ENCODE measurements around the gene UGT1A7.

UGT1A7 gene

GRCh38 chr2:233766416-233766815 lies 84.7 kb downstream of the UGT1A7 start:
- H3K4me3 ChIP-seq (ENCODE audit: insufficient read length, low read depth): no peak overlapping the region
- H3K9me3 ChIP-seq (ENCODE audit: insufficient read depth, low read length): no peaks in the 10 kb centered on the region
- no peak overlapping the region for H3K9ac ChIP-seq (ENCODE audit: insufficient read length, low read depth)
- no peaks in the 10 kb centered on the region for H3K4me1 ChIP-seq (ENCODE audit: insufficient read depth, insufficient read length)
- H3K36me3 ChIP-seq (ENCODE audit: insufficient read depth, insufficient read length, low read length): no peaks in the 10 kb centered on the region
- DNase-seq (ENCODE audit: low read depth, low spot score): no peak
- H3K27me3 ChIP-seq (ENCODE audit: insufficient read depth, insufficient read length): no peaks in the 10 kb centered on the region
- TF ChIP-seq YY1 (IDR thresholded peaks at IDR 0.05; ENCODE audit: insufficient read depth, insufficient read length) (no peak), SUZ12 (IDR thresholded peaks at IDR 0.05; ENCODE audit: extremely low read depth, insufficient read depth, insufficient read length) (no peak), ZNF274 (IDR thresholded peaks at IDR 0.05; ENCODE audit: low read depth, low read length) (no peak)

- Histone ChIP-seq H3K36me3 (ENCODE audit: insufficient read depth, insufficient read length, low read length) (no peaks in the 10 kb centered on the region), H3K9ac (ENCODE audit: insufficient read length, low read depth) (no peak overlapping the region), H3K4me1 (ENCODE audit: insufficient read depth, insufficient read length) (no peaks in the 10 kb centered on the region), H3K4me3 (ENCODE audit: insufficient read length, low read depth) (no peak overlapping the region), H3K9me3 (ENCODE audit: insufficient read depth, low read length) (no peaks in the 10 kb centered on the region), H3K27me3 (ENCODE audit: insufficient read depth, insufficient read length) (no peaks in the 10 kb centered on the region)
- TF ChIP-seq YY1 (IDR thresholded peaks at IDR 0.05; ENCODE audit: insufficient read depth, insufficient read length): no peak
- TF ChIP-seq ZNF274 (IDR thresholded peaks at IDR 0.05; ENCODE audit: low read depth, low read length): no peak
- TF ChIP-seq SUZ12 (IDR thresholded peaks at IDR 0.05; ENCODE audit: extremely low read depth, insufficient read depth, insufficient read length): no peak
- peak; percentile 13 for DNase-seq (ENCODE audit: low read depth, low spot score)
Measured at GRCh38 chr2:233768076-233768475, 86.4 kb downstream of the UGT1A7 start.

- Histone ChIP-seq H3K27me3 (ENCODE audit: insufficient read depth, insufficient read length) (no peaks in the 10 kb centered on the region), H3K9ac (ENCODE audit: insufficient read length, low read depth) (no peak overlapping the region), H3K9me3 (ENCODE audit: insufficient read depth, low read length) (no peaks in the 10 kb centered on the region), H3K4me1 (ENCODE audit: insufficient read depth, insufficient read length) (no peaks in the 10 kb centered on the region), H3K36me3 (ENCODE audit: insufficient read depth, insufficient read length, low read length) (no peaks in the 10 kb centered on the region), H3K4me3 (ENCODE audit: insufficient read length, low read depth) (no peak overlapping the region)
- TF ChIP-seq YY1 (IDR thresholded peaks at IDR 0.05; ENCODE audit: insufficient read depth, insufficient read length): no peak
- no peak for TF ChIP-seq SUZ12 (IDR thresholded peaks at IDR 0.05; ENCODE audit: extremely low read depth, insufficient read depth, insufficient read length)
- no peak for TF ChIP-seq ZNF274 (IDR thresholded peaks at IDR 0.05; ENCODE audit: low read depth, low read length)
- no peak for DNase-seq (ENCODE audit: low read depth, low spot score)
Measured at GRCh38 chr2:233769260-233769659, 87.6 kb downstream of the UGT1A7 start.

GRCh38 chr2:233772153-233772552 lies 90.5 kb downstream of the UGT1A7 start:
- Histone ChIP-seq H3K4me3 (ENCODE audit: insufficient read length, low read depth) (no peak overlapping the region), H3K36me3 (ENCODE audit: insufficient read depth, insufficient read length, low read length) (no peaks in the 10 kb centered on the region), H3K4me1 (ENCODE audit: insufficient read depth, insufficient read length) (no peaks in the 10 kb centered on the region), H3K9me3 (ENCODE audit: insufficient read depth, low read length) (peaks cover 16% of the 10 kb centered on the region; the same call in 1 of the 2 replicates), H3K27me3 (ENCODE audit: insufficient read depth, insufficient read length) (no peaks in the 10 kb centered on the region), H3K9ac (ENCODE audit: insufficient read length, low read depth) (no peak overlapping the region)
- TF ChIP-seq ZNF274 (IDR thresholded peaks at IDR 0.05; ENCODE audit: low read depth, low read length) (no peak), YY1 (IDR thresholded peaks at IDR 0.05; ENCODE audit: insufficient read depth, insufficient read length) (no peak), SUZ12 (IDR thresholded peaks at IDR 0.05; ENCODE audit: extremely low read depth, insufficient read depth, insufficient read length) (no peak)
- no peak for DNase-seq (ENCODE audit: low read depth, low spot score)

- H3K36me3 ChIP-seq (ENCODE audit: insufficient read depth, insufficient read length, low read length): no peaks in the 10 kb centered on the region
- no peak for DNase-seq (ENCODE audit: low read depth, low spot score)
- H3K4me3 ChIP-seq (ENCODE audit: insufficient read length, low read depth): no peak overlapping the region
- TF ChIP-seq YY1 (IDR thresholded peaks at IDR 0.05; ENCODE audit: insufficient read depth, insufficient read length): no peak
- TF ChIP-seq SUZ12 (IDR thresholded peaks at IDR 0.05; ENCODE audit: extremely low read depth, insufficient read depth, insufficient read length): no peak
- no peak for TF ChIP-seq ZNF274 (IDR thresholded peaks at IDR 0.05; ENCODE audit: low read depth, low read length)
- H3K27me3 ChIP-seq (ENCODE audit: insufficient read depth, insufficient read length): no peaks in the 10 kb centered on the region
- no peak overlapping the region for H3K9ac ChIP-seq (ENCODE audit: insufficient read length, low read depth)
- no peaks in the 10 kb centered on the region for H3K4me1 ChIP-seq (ENCODE audit: insufficient read depth, insufficient read length)
- peaks cover 16% of the 10 kb centered on the region; the same call in 1 of the 2 replicates for H3K9me3 ChIP-seq (ENCODE audit: insufficient read depth, low read length)
Measured at GRCh38 chr2:233772583-233772982, 90.9 kb downstream of the UGT1A7 start.

GRCh38 chr2:233773854-233774253 lies 92.2 kb downstream of the UGT1A7 start:
- no peak for DNase-seq (ENCODE audit: low read depth, low spot score)
- Histone ChIP-seq H3K9ac (ENCODE audit: insufficient read length, low read depth) (no peak overlapping the region), H3K9me3 (ENCODE audit: insufficient read depth, low read length) (peaks cover 16% of the 10 kb centered on the region; the same call in 1 of the 2 replicates), H3K4me3 (ENCODE audit: insufficient read length, low read depth) (no peak overlapping the region), H3K36me3 (ENCODE audit: insufficient read depth, insufficient read length, low read length) (no peaks in the 10 kb centered on the region), H3K27me3 (ENCODE audit: insufficient read depth, insufficient read length) (no peaks in the 10 kb centered on the region), H3K4me1 (ENCODE audit: insufficient read depth, insufficient read length) (no peaks in the 10 kb centered on the region)
- TF ChIP-seq SUZ12 (IDR thresholded peaks at IDR 0.05; ENCODE audit: extremely low read depth, insufficient read depth, insufficient read length): no peak
- TF ChIP-seq YY1 (IDR thresholded peaks at IDR 0.05; ENCODE audit: insufficient read depth, insufficient read length): no peak
- TF ChIP-seq ZNF274 (IDR thresholded peaks at IDR 0.05; ENCODE audit: low read depth, low read length): no peak

GRCh38 chr2:233775414-233775813 lies 93.7 kb downstream of the UGT1A7 start:
- no peak for DNase-seq (ENCODE audit: low read depth, low spot score)
- no peaks in the 10 kb centered on the region for H3K27me3 ChIP-seq (ENCODE audit: insufficient read depth, insufficient read length)
- no peak for TF ChIP-seq YY1 (IDR thresholded peaks at IDR 0.05; ENCODE audit: insufficient read depth, insufficient read length)
- no peak for TF ChIP-seq ZNF274 (IDR thresholded peaks at IDR 0.05; ENCODE audit: low read depth, low read length)
- TF ChIP-seq SUZ12 (IDR thresholded peaks at IDR 0.05; ENCODE audit: extremely low read depth, insufficient read depth, insufficient read length): no peak

More at GRCh38 chr2:233775414-233775813, 93.7 kb downstream of the UGT1A7 start:
- H3K4me1 ChIP-seq (ENCODE audit: insufficient read depth, insufficient read length): no peaks in the 10 kb centered on the region
- no peak overlapping the region for H3K9ac ChIP-seq (ENCODE audit: insufficient read length, low read depth)
- H3K9me3 ChIP-seq (ENCODE audit: insufficient read depth, low read length): peaks cover 16% of the 10 kb centered on the region; the same call in 1 of the 2 replicates
- no peaks in the 10 kb centered on the region for H3K36me3 ChIP-seq (ENCODE audit: insufficient read depth, insufficient read length, low read length)
- no peak overlapping the region for H3K4me3 ChIP-seq (ENCODE audit: insufficient read length, low read depth)
